ENCODE data around the gene OTOF. TPM values are rescaled to one million over a fixed set of nuclear protein-coding genes. Genes with fewer than 3 reads are reported as not detected.

The OTOF gene
- total and polyA plus RNA-seq, 2 of the 13 experiments (the other 11 are each of a cell fraction or from before 2014, with no cell fraction given): 0.04 TPM; not detected in 1

GRCh38 chr2:26432363-26432762 is 45.6 kb downstream of the OTOF start:
- no peaks in the 10 kb centered on the region for H3K36me3 ChIP-seq (replicated peaks in 1 of 2; ENCODE audit: control insufficient read depth in 1 of 2, insufficient read depth in 2 of 2, low read length in 2 of 2)
- no peaks in the 10 kb centered on the region for H3K4me1 ChIP-seq (ENCODE audit: insufficient read depth, low read length)
- no peaks in the 10 kb centered on the region for H3K79me2 ChIP-seq (ENCODE audit: insufficient read depth, low read length)
- ChIA-PET CTCF (ENCODE audit: low intra/inter-chr PET ratio, low total read pairs) (no interaction called here), POLR2A (interaction anchor here (1.3 kb wide), 1 partner anchor 28 kb away, joined by 3 read pairs; no protein-coding TSS in a partner anchor)
- H3K9ac ChIP-seq (ENCODE audit: insufficient read depth, low read depth, low read length): no peak overlapping the region
- H2AFZ ChIP-seq (ENCODE audit: low read length): no peak overlapping the region
- H3K4me2 ChIP-seq (ENCODE audit: low read depth, low read length): no peak overlapping the region
- ATAC-seq (no peak), DNase-seq (ENCODE audit: low spot score) (no peak), FAIRE-seq (no peak)
- in situ Hi-C loops (cut with HindIII; ENCODE audit: extremely low pct_ligation_motif_present, low pct_unique_long_range_greater_than_20kb): no loop called here
- no TSS peak for BruUV-seq (replicated peaks)
- H3K27me3 ChIP-seq (ENCODE audit: control insufficient read depth in 1 of 2, insufficient read depth in 2 of 2, low read length in 2 of 2): peaks cover 2 to 3% of the 10 kb centered on the region in 2 experiments; a peak in 2 of 5 replicates
- H3K27ac ChIP-seq (ENCODE audit: extremely low read length, insufficient read depth, low read length): no peak overlapping the region
- H4K20me1 ChIP-seq (ENCODE audit: insufficient read depth, low read length): no peaks in the 10 kb centered on the region
- no peak overlapping the region for H3K4me3 ChIP-seq (replicated peaks in 1 of 3; ENCODE audit: insufficient read depth in 1 of 3, low read depth in 2 of 3, low read length in 3 of 3)
- intact Hi-C loops (cut with micrococcal nuclease; ENCODE audit: unreplicated experiment): no loop called here
- H3K9me3 ChIP-seq (ENCODE audit: low read length): no peaks in the 10 kb centered on the region
- no peak for TF ChIP-seq KIAA2018 (CRISPR knock-in tag; IDR thresholded peaks at IDR 0.05; ENCODE audit: borderline replicate concordance)
- no peak for TF ChIP-seq GATAD2A (CRISPR knock-in tag; IDR thresholded peaks at IDR 0.05)
- TF ChIP-seq, protein P1, sequence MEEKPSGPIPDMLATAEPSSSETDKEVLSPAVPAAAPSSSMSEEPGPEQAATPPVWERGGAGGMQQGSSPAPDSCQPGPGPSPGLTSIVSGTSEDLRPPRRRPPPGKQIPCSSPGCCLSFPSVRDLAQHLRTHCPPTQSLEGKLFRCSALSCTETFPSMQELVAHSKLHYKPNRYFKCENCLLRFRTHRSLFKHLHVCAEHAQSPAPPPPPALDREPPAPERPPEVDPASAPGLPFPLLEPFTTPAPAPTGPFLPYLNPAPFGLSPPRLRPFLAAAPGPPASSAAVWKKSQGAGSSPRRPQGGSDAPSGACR (CRISPR knock-in tag; IDR thresholded peaks at IDR 0.05): no peak
- TF ChIP-seq, protein P2, sequence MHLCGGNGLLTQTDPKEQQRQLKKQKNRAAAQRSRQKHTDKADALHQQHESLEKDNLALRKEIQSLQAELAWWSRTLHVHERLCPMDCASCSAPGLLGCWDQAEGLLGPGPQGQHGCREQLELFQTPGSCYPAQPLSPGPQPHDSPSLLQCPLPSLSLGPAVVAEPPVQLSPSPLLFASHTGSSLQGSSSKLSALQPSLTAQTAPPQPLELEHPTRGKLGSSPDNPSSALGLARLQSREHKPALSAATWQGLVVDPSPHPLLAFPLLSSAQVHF (CRISPR knock-in tag; IDR thresholded peaks at IDR 0.05): no peak
- TF ChIP-seq ZNF878 (CRISPR knock-in tag; IDR thresholded peaks at IDR 0.05): no peak
- no peak for TF ChIP-seq ZNF670 (CRISPR knock-in tag; IDR thresholded peaks at IDR 0.05; ENCODE audit: borderline replicate concordance)
- no peak for TF ChIP-seq EP300 (IDR thresholded peaks at IDR 0.05; ENCODE audit: low read depth in 2 of 2, low read length in 2 of 2)
- TF ChIP-seq EP300 (CRISPR knock-in tag; IDR thresholded peaks at IDR 0.05; ENCODE audit: borderline replicate concordance): no peak
- no peak for TF ChIP-seq PCBP1 (IDR thresholded peaks at IDR 0.05; ENCODE audit: borderline replicate concordance, low read depth, low read length)
- TF ChIP-seq ZFX (CRISPR knock-in tag; IDR thresholded peaks at IDR 0.05; ENCODE audit: low read depth): no peak
- TF ChIP-seq ZC3H13 (CRISPR knock-in tag; IDR thresholded peaks at IDR 0.05): no peak
- no peak for TF ChIP-seq ZSCAN12 (CRISPR knock-in tag; IDR thresholded peaks at IDR 0.05)

Measured in HepG2 (cell line).